Measurements from ENCODE around the gene DCAF8.

GRCh38 chr1:160221089-160221488 is 41.3 kb downstream of the DCAF8 start:
- TF ChIP-seq CTCF (IDR thresholded peaks at IDR 0.05) = no peak
- no peak for TF ChIP-seq ZFX (IDR thresholded peaks at IDR 0.05; ENCODE audit: borderline replicate concordance)
